SK-MEL-5 (cell line): ENCODE results near the gene MYOG. TPM values are rescaled to one million over a fixed set of nuclear protein-coding genes. Genes with fewer than 3 reads are reported as not detected.

Experiments
- total RNA-seq: library from RNA; depleted of rRNA; stranded (reverse); fragments of >200 nt; shearing (Covaris generic); gene quantifications from 2 replicates; pipeline ENCODE4 v1.2.3, GENCODE V29; 2014; rRNA removed

MYOG gene
- total RNA-seq, 1 experiment from 2014 or later = not detected

Other genes with a start within 250 kb of the MYOG start
- gene RABIF, start 196.9 kb downstream of the MYOG start, total RNA-seq = 6.6 and 7.7 TPM in 2 replicates
- 34.3 and 35.7 TPM in 2 replicates for gene KLHL12, start 158.8 kb downstream of the MYOG start, total RNA-seq
- 251 and 265 TPM in 2 replicates for gene ADIPOR1, start 127.7 kb downstream of the MYOG start, total RNA-seq
- 72.6 and 75.5 TPM in 2 replicates for gene CYB5R1, start 118.8 kb downstream of the MYOG start, total RNA-seq
- 64.8 and 78.1 TPM in 2 replicates for gene TMEM183A, start 78.6 kb downstream of the MYOG start, total RNA-seq
- 4.5 and 4.8 TPM in 2 replicates for gene PPFIA4, start 59.5 kb downstream of the MYOG start, total RNA-seq
- gene ADORA1, start 41.7 kb upstream of the MYOG start, total RNA-seq = 0.92 TPM in 1 of 2 replicates, not detected in the other
- not detected in 2 replicates for gene MYBPH, start 89.8 kb upstream of the MYOG start, total RNA-seq
- 0.08 TPM in 1 of 2 replicates, not detected in the other for gene CHI3L1, start 100.7 kb upstream of the MYOG start, total RNA-seq
- not detected in 2 replicates for gene CHIT1, start 143.7 kb upstream of the MYOG start, total RNA-seq
- 4.7 and 4.8 TPM in 2 replicates for gene BTG2, start 219.5 kb upstream of the MYOG start, total RNA-seq